NCI-H1092 (cell line): ENCODE measurements around the gene ZNF611.
"Not testable (repeated sequence)": the region's sequence is repeated elsewhere in the genome, so short reads cannot be mapped to it uniquely, and the experiment has no call there.

ENCODE experiments used
- DNase-seq: peaks from one replicate; lab custom pipeline; 2025; lab: John Stamatoyannopoulos, UW

ZNF611 gene

DNA sequence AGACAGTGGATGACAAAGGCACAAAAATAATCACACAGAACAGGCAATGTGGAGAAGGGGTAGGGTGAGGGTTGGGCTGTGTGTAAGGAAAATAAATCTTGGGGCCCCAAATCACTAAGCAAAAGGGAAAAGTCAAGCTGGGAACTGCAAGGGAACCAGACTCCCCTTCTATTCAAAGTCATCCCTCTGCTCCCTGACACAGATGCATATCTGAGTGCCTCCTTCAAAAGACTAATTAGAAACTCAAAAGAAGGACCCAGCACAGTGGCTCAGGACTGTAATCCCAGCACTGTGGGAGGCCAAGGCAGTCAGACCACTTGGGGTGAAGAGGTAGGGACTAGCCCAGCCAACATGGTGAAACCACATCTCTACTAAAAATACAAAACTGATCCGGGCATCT lies 18.3 kb downstream of the ZNF611 start:
- DNase-seq = no peak

DNA sequence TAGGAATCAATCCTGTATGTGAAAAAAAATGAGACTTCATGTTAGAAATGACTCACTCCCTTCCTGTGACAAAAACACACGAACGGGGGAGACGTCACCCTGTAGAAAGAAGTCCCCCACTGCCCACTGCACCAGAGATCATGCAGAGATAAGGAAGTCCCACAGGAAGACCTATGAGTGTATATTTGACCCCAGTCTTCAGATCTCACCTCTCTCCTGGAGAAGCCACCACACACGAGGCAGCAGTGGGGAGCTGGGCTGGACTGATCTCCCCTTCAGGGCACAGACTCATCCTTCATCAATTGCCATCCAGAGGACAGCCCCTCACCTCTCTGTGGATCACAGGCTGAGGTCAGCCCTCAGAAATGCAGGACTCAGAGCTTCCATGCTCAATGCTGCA lies 18.9 kb downstream of the ZNF611 start:
- DNase-seq = not testable (repeated sequence)

DNA sequence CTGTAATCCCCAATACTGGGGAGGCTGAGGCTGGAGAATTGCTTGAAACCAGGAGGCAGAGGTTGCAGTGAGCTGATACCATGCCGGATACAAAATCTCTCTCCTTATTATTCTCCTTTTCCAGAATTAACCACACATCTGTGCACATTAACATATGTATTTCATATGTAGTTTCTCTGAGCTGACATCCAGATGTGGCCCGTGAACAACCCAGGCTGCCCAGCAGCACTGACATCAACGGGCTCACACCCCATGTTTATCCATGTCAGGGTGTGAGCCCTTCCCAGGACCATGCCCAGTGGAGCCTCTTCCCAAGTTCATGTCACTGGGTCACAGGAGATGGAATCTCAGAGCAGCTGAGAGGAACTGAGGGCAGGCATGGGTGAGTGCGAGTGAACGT lies 19.5 kb downstream of the ZNF611 start:
- not testable (repeated sequence) for DNase-seq

DNA sequence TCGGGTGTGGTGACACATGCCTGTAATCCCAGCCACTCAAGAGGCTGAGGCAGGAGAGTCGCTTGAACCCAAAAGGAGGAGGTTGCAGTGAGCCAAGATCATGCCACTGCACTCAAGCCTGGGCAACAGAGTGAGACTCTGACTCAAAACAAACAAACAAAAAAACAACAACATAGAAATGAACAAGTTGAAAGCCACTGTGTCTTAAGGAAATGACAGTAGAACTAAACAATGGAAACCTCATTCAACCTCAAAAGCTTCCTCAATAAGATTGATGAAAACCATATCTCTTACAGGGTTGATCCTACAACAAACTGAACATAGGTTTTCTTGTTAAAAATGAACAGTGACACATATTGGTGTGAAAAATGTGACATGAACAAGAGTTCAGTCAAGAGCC lies 21.8 kb downstream of the ZNF611 start:
- DNase-seq = not testable (repeated sequence)

DNA sequence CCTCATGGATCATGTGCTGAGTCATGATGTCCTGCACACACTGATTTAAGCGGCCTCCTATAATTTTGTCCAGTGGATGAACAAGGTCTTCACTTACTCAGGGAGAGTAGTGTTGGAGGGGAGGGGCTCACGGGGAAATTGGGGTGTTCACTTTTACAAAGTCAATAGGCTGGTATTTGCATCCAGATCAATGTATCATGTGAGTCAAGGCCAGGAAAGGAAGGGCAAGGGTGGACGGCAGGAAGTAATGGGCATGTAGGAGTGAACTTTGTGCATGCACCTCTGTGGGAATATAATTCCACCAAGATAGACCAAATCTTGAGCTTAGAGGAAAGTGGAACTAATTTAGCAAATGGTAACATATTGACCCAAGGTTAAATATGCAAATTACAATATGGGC lies 23.2 kb downstream of the ZNF611 start:
- not testable (repeated sequence) for DNase-seq

DNA sequence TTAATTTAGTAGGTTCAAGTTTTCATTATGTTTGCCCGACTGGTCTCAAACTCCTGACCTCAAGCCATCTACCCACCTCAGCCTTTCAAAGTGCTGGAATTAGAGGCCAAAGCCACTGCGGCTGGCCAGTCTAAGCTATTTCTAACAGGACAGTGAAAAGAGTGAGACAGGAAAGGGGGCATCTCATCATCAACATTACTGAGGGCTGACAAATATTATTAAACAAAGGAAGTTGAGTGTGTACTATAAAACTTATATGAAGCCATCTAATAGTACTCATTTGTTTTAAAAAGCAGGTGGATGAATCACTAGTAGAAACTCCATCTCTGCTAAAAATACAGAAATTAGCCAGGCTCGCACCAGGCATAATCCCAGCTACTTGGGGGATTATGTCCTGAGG lies 24.3 kb downstream of the ZNF611 start:
- DNase-seq = no peak

DNA sequence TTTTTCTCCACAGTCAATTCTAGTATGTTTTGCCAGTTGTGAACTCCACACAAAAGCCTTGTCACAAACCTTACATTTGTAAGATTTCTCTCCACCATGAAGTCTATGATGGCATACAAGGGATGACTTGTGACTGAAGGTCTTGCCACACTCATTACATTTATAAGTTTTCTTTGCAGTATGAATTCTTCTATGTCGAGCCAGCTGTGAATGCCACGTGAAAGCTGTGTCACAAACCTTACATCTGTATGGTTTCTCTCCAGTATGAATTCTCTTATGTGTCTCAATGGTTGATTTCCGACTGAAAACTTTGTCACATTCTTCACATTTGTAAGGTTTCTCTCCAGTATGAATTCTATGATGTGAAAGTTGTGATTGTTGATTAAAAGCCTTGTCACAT lies 29.2 kb downstream of the ZNF611 start:
- not testable (repeated sequence) for DNase-seq

DNA sequence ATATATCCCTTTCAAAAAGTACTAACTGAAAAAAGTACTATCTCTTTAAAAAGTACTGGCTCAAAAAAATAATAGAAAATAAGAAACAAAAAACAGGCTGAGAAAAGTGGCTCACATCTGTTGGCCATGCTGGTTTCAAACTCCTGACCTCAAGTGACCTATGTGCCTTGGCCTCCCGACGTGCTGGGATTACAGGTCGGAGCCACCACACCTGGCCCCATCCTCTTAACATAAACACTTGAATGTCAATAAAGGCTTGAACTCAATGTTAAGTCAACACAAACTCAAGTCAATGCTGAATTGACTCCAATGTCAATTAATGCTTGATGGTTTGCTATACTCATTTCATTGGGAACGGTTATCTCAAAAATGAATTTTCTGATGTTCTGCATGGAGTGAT lies 30.9 kb downstream of the ZNF611 start:
- no peak for DNase-seq

DNA sequence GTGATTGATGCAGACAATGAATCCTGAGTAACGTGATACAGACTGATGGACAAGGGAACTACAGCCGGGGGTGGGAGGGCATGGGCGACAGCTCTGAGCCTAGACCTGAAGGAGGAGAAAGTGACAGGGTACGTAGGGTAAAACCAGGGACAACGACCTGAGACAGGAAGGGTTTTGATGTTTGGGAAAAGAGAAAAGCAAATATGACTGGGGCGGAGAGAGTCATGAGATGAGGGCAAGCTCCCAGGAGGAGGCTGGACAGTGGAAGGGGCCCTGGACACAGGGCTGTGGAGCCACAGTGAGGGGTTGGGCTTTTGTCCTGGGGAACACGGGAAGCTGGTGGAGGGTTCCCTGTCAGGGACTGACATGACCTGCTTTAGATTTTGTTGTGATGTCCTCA lies 34.2 kb downstream of the ZNF611 start:
- DNase-seq = no peak

DNA sequence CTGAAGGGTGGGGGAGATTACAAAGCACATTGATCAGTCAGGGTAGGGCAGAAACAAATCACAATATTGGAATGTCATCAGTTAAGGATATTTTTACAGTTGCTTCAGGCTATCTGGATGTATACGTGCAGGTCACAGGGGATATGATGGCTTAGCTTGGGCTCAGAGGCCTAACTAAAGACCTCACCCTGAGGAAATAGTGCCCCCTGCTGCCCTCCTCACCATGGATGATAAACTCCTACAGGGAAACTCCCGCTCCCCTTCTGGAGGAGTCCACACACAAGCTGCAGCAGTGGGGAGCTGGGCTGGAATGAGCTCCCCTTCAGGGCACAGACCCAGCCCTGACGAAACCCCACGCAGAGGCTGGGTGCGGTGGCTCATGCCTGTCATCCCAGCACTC lies 35.3 kb downstream of the ZNF611 start:
- not testable (repeated sequence) for DNase-seq

DNA sequence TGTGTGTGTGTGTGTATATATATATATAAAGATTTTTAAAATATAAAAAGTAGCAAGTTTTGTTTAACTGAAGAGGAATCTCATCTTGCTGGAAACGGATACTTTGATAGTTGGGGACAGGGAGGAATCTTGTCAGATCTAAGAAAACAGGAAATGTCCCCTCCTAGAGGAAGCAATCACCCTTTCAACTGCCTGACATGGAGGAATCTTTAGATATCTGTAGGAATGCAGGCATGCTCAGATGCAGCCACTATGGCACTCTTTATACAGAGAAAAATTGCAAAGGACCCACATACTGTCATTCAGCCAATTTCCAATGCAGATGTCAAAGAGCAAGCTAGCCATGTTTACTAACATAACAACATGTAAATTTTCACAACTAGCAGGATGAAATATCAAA lies 38.8 kb downstream of the ZNF611 start:
- DNase-seq = no peak

DNA sequence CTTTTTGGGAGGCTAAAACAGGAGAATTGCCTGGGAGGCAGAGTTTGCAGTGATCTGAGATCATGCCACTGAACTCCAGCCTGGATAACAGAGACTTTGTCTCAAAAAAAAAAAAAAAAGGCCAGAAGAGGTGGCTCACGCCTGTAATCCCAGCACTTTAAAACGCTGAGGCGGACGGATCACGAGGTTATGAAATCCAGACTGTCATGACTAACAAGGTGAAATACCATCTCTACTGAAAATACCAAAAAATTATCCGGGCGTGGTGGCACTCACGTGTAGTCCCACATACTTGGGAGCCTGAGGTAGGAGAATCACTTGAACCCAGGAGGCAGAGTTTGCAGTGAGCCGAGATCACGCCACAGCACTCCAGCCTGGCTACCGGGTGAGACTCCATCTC lies 39.9 kb downstream of the ZNF611 start:
- DNase-seq = no peak

DNA sequence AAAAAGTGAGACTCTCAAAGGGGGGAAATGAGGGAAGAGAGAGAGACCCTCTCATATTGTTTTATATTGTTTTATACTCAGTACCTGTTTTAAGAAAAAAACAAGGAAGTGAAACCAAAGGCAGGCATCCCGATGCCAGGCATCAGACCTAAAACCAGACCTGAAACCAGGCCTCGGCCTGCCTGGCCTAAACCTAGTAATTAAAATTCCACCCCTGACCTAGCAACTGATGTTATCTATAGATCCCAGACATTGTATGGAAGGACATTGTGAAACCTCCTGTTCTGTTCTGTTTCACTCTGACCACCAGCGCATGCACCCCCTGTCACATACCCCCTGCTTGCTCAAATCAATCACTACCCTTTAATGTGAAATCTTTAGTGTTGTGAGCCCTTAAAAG lies 40.6 kb downstream of the ZNF611 start:
- DNase-seq = not testable (repeated sequence)

DNA sequence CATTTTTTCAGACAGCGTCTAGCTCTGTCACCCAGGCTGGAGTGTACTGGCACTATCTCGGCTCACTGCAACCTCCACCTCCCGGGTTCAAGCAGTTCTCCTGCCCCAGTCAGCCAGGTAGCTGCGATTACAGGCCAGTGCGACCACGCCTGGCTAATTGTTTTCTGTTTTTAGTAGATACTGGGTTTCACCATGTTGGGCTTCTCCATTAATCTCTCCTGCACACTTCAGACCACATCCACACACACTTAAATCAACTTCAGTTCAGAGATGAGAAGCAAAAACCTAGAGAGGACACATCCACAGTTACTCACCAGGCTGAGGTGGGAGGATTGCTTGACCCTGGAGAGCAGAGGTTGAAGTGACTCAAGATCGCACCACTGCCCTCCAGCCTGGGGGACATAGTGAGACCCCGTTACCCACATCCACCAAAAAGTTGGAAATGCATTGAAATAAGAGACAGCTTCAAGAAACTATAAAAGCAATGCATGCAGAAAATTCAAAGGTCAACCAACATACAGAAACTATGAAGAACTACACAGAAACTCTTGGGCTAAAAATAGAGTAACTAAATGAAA lies 42.3 kb downstream of the ZNF611 start:
- no peak for DNase-seq

DNA sequence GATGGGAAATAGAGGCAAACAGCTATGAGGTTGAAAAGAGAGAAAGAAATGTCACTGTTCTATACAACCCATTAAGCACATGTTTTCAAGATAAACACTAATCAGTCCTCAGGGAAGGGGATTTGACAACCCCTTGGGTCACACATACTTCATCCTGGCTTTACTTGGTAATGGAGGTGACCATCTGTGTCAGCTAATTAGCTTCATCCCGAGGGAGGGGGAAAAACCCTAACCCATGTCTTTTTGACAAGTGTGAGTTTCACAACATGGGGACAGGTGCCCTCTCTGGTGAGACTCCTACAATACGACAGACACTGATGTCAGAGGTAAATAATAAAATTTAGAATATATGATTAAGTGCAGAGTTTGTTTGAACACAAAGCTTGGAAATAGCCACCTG lies 43.1 kb downstream of the ZNF611 start:
- no peak for DNase-seq

DNA sequence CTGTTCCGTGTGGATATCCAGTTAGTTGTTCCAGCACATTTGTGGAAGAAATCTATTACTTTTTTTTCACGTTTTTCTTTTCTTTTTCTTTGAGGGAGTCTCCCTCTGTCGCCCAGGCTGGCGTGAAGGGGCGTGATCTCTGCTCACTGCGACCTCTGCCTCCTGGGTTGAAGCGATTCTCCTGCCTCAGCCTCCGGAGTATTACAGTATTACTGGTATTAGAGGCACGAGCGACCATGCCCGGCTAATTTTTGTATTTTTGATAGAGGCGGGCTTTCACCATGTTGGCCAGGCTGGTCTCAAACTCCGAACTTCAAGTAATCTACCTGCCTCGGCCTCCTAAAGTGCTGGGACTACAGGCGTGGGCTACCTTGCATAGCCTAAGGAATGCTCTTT lies 43.6 kb downstream of the ZNF611 start:
- no peak for DNase-seq

DNA sequence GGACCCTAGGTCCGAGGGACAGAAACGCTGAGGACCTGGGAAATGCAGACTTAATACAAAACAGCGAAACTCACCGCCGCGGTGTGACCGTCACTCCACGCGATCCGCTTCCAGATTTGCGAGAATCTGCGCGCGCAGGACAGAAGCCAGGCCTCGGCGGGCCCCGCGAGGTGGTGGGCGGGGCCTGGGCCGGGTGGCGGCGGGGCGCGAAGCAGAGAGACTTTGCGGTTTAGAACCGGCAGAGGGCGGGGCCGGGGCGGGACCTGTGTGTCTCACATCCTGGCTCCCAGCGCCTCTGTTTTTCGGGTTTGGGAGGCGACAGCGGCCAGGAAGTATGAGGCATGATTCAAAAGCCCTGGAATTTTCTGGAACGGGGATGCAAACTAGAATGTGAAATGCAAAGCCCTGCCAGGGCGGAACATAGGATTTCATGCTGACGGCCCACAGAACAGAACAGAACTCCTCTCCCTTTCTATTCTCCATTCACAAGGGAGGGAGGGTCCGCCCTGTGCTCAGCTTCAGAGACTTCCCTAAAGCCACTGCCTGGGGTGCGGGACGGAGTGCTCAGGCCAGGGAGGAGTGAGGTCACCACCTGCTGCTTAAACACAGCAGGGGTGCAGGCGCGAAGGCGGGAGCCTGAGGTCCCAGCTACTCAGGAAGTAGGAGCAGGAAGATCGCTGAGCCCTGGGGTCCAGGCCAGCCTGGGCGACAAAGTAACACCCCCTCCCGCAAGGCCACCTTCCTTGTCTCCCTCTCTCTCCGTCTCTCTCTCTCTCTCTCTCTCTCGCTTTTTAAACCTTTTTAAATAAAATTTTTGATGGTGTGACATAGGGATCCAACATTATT lies 44.3 kb downstream of the ZNF611 start:
- DNase-seq = peak; percentile 68

DNA sequence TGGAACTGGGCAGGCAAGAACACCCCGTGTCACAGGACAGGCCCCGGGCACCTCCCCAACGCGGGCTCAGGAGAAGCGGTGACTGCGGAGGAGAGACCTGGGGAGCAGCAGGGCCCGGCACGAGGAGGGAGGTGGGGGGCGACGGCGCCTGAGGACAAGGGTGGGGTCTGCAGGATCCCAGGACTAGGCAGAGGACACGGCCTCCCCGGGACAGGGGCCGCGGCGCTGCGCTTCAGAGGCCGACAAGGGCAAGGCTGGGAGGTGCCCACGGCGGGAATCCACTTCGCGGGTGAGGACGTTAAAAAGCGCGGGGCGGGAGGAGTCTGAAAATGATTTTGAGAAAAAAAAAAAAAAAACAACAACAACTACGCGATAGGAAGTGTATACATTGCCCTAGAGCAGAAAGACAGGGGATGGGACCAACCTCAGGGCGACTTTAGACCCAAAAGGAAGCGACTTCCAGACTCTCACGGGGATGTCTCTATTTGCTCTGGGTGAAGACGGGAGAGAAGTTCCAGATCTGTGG lies 44.9 kb downstream of the ZNF611 start:
- no peak for DNase-seq

DNA sequence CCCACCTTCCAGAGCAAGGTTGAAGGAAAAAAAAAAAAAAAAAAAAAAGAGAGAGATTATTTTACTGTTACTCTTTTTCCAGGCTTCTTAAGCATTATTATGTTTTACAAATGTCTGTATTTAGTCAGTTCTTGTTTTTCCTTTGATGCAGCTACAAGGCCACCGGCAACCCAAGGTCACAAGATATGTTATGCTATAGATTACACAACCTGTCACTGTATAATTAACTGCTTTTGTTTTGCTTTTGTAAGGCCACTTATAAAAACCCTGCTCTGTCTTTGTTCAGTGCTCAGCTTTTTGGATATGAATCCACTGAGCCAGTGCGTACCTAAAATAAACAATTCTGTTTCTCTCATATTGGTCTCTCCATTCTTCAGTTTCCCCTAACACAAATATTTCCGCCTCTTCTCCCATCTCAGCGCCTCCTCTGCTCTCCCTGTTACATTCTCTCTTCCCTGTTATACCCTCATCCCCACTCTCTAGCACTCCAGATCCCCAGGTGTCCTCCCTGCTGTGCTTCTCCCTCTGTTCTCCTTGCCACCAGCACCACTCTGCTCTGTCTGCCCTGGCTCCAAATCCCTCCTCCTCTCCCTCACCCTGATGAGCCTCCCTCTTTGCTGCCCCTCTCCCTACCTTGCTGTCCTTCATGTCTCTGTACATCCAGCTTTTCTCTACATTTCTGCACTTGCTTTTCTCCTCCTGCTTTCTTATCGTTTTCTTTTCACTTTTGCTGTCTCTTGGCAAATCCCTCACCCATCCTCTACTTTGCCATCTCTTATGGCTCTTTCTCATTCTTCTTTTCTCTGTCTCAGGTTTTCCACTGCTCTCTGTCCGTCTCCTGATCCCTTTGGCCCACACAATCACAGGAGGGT lies 45.7 kb downstream of the ZNF611 start:
- not testable (repeated sequence) for DNase-seq

DNA sequence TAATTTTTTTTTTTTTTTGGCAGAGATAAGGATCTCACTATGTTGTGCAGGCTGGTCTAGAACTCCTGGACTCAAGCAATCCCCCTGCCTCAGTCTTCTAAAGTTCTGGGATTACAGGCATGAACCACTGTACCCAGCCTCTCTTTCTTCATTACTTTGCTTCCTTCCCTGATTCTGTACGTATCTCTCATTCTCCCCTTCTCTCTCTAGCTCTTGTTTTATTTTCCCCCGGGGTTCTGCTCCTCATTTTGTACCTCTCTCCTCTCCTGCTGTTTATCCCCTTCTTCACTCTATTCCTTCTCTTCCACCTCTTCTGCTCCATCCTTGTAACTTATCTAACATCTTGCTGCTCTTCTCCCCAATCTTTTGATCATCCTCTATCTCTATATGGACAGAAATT lies 46.5 kb downstream of the ZNF611 start:
- DNase-seq = no peak

DNA sequence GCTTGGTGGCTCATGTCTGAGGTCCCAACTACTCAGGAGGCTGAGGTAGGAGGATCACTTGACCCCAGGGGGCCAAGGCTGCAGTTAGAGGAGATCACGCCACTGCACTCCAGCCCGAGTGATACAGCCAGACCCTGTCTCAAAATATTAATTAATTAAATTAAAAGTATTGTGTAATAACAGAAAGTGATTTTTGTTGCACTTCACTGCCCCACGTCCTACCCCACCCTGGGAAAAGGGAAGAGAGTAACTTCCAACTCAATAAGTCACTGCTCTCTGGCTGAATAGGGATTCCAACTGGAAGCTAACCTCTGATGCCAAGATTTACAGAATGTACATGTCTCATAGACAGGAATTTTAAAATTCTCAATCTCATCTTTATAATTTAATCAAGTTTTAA lies 47.2 kb downstream of the ZNF611 start:
- DNase-seq = no peak

DNA sequence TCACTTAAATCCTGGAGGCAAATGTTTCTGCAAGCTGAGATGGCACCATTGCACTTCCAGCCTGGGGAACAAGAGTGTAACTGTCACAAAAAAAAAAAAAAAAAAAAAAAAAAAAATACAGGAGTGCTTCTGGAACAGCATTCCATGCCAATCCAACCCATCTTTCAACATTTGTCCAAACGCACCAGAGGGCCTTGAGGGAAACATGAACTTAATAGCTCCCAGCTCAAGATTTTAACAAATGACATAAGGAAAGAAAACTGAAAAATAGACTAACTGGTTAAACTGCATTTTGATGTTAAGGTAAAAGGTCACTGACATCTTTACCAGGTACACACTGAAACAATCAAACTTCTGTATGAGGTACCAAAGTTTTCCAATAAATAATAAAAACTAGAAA lies 49.0 kb downstream of the ZNF611 start:
- DNase-seq = no peak

DNA sequence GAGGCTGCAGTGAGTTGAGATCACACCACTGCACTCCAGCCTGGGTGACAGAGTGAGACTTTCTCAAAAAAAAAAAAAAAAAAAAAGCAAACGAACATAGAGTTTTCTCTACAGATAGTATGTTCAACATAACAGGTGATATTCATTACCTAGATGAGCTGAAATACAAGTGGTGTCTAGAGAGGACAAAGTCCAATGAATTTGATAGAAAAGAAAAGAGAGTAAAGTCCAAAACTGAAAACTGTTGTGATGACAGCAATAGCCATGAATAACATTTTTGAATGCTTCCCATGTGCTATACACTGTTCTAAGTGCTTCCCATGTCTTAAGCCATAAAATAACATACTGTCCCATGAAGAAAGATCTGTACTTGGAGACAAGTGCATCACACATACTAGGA lies 53.6 kb downstream of the ZNF611 start:
- not testable (repeated sequence) for DNase-seq
